Osteoblast (primary cell): Measurements from ENCODE around the gene CDK2AP2. TPM values are rescaled to one million over a fixed set of nuclear protein-coding genes. Genes with fewer than 3 reads are reported as not detected.

ENCODE experiments used
- DNase-seq: peaks from one replicate; pipeline ENCODE4 v3.0.0; 2011; ENCODE audit warnings: low spot score, mixed read lengths; ENCODE audit not compliant: insufficient read length; ENCODE audit errors: missing footprints
- H2AFZ ChIP-seq: 2 replicates; pipeline ENCODE4 v1.6.0; 2011; ENCODE audit warnings: mild to moderate bottlenecking, low read length
- H3K27ac ChIP-seq: 2 replicates; pipeline ENCODE4 v1.5.1; 2011; ENCODE audit warnings: mild to moderate bottlenecking, low read depth, low read length, moderate library complexity
- H3K27me3 ChIP-seq: 2 replicates; pipeline ENCODE4 v1.6.0; 2012; ENCODE audit warnings: mild to moderate bottlenecking, control low read depth, inconsistent platforms, low read length, moderate library complexity; ENCODE audit not compliant: insufficient read depth
- H3K36me3 ChIP-seq: 2 replicates; pipeline ENCODE4 v1.5.1; 2011; ENCODE audit warnings: mild to moderate bottlenecking, low read length, control low read depth, moderate library complexity; ENCODE audit not compliant: insufficient read depth
- H3K4me1 ChIP-seq: 2 replicates; pipeline ENCODE4 v1.5.1; 2011; ENCODE audit warnings: mild to moderate bottlenecking, low read length, control low read depth, moderate library complexity; ENCODE audit not compliant: insufficient read depth
- H3K4me2 ChIP-seq: 2 replicates; pipeline ENCODE4 v1.6.0; 2011; ENCODE audit warnings: mild to moderate bottlenecking, low read length; ENCODE audit not compliant: insufficient read depth
- H3K4me3 ChIP-seq: fragments of 200-600 bp; sonication (generic); 3 replicates; pipeline ENCODE4 v1.5.1; 2012; ENCODE audit warnings: mild to moderate bottlenecking, low read length, inconsistent platforms; ENCODE audit not compliant: insufficient read depth
- H3K79me2 ChIP-seq: 2 replicates; pipeline ENCODE4 v1.6.0; 2012; ENCODE audit warnings: mild to moderate bottlenecking, low read length, control low read depth, inconsistent platforms; ENCODE audit not compliant: insufficient read depth
- H3K9me3 ChIP-seq: 2 replicates; pipeline ENCODE4 v1.5.1; 2011; ENCODE audit warnings: low read depth, low read length, control low read depth
- H4K20me1 ChIP-seq: 2 replicates; pipeline ENCODE4 v1.6.0; 2012; ENCODE audit warnings: mild to moderate bottlenecking, low read length, control low read depth; ENCODE audit not compliant: insufficient read depth
- total RNA-seq: library from RNA; depleted of rRNA; stranded (reverse); fragments of >200 nt; gene quantifications from 2 replicates; pipeline ENCODE4 v1.2.3, GENCODE V29; 2012
- TF ChIP-seq, protein P1 (sequence below): IDR thresholded peaks from 2 replicates; pipeline ENCODE4 v1.5.1; 2011; ENCODE audit warnings: mild to moderate bottlenecking, low read depth, low read length, moderate library complexity; ENCODE audit errors: extremely low read depth

Gene CDK2AP2
- total RNA-seq, 1 donor, result 6.2 TPM

DNA sequence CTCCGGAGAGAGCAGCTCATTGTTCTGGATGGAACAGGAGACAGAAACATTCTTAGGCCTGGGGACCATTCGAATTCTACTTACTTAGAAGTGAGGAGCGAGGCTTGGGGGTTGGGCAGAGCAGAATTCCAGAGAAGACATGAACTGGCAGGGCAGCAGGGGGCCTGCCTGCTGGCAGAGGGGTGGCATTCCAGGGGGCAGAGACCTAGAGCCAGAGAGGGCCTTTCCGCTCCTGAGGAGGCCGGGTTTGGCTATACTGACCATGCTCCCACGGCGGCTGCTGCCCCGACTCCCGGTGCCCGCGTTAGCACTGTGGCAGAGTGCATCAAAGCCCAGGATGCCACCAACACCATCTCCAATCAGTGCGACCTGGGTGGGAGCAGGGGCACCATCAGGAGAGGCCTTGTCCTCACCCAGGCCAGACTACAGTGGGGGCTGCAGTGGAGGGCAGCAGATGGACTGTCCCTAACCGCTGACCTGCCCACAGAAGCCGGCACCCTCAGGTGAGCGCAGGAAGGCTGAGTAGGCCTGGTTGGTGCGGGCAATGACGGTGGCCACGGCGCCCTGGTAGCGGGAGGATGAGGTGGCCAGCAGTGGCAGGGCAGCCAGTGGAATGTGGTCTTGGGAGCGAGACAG is 10.2 kb downstream of the CDK2AP2 start:
- Histone ChIP-seq H3K9me3 (no peaks in the 10 kb centered on the region), H3K27ac (no peak overlapping the region)

DNA sequence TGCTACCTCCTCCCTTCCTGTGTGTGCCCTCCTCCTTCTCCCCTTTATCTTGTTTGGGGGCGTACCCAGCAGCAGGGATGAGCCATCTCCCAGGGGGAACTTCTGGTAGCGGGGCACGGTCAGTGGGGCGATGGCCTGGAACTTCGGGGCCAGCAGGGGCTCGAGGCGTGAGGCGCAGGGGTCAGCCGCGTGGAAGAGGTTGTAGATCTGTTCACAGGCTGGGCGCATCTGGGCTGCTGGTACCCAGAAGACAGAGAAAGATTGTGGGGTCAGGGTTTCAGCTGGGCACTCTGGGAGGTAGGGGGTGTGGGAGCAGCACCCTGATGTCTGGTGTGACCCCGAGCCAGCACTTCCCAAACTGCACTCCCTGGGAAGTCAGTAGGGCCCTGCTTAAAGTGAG is 11.8 kb downstream of the CDK2AP2 start:
- TF ChIP-seq, protein P1, sequence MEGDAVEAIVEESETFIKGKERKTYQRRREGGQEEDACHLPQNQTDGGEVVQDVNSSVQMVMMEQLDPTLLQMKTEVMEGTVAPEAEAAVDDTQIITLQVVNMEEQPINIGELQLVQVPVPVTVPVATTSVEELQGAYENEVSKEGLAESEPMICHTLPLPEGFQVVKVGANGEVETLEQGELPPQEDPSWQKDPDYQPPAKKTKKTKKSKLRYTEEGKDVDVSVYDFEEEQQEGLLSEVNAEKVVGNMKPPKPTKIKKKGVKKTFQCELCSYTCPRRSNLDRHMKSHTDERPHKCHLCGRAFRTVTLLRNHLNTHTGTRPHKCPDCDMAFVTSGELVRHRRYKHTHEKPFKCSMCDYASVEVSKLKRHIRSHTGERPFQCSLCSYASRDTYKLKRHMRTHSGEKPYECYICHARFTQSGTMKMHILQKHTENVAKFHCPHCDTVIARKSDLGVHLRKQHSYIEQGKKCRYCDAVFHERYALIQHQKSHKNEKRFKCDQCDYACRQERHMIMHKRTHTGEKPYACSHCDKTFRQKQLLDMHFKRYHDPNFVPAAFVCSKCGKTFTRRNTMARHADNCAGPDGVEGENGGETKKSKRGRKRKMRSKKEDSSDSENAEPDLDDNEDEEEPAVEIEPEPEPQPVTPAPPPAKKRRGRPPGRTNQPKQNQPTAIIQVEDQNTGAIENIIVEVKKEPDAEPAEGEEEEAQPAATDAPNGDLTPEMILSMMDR, result no peak
- Histone ChIP-seq H3K4me1 (no peaks in the 10 kb centered on the region), H3K4me2 (no peak overlapping the region), H3K36me3 (peaks cover 8% of the 10 kb centered on the region), H3K79me2 (no peaks in the 10 kb centered on the region), H2AFZ (no peak overlapping the region), H3K9me3 (no peaks in the 10 kb centered on the region), H3K4me3 (no peak overlapping the region), H3K27ac (no peak overlapping the region), H3K27me3 (no peaks in the 10 kb centered on the region), H4K20me1 (no peaks in the 10 kb centered on the region)
- peak; percentile 86 for DNase-seq

More for the DNA sequence above, 10.2 kb downstream of the CDK2AP2 start:
- Histone ChIP-seq H4K20me1 (peaks cover 5% of the 10 kb centered on the region), H3K36me3 (peaks cover 8% of the 10 kb centered on the region), H3K79me2 (no peaks in the 10 kb centered on the region), H3K27me3 (no peaks in the 10 kb centered on the region), H2AFZ (no peak overlapping the region), H3K4me1 (no peaks in the 10 kb centered on the region), H3K4me2 (no peak overlapping the region), H3K4me3 (no peak overlapping the region)
- TF ChIP-seq, protein P1, result no peak
- DNase-seq, result peak; percentile 69

DNA sequence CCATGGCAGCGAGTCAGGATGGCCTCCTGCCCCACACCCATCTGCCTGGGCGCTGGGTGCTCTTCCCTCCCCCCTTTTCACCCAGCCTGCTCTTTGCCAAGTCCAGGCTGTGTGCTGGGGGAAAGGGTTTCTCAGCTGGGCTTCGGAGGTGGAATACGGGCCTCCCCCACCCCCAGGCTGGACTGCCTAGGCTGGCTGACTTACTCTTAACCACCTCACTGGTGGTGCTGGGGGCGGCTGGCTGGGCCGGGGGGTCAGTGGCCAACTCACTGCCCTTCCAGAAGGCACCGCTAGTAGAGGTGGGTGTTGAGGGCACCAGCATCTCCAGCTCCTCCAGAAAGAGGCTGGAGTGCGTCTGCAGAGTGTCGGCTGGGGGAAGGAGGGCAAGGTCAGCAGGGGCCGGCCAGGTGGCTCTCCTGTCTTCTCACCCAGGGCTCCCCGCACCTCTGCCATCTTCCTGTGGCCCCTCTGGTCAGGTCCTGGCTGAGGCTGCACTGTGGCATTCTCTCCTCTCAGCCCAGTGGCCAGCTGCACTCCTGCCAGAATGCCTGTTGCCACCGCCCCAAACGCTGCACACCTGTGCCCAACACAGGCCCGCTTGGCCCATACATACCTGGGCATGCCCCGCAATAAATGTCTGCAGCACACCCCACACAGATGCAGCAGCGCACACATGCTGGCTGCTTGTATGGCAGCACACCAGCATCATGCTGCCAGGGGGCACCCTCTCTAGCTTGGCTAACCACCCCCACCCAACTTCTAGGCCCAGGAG is 12.5 kb downstream of the CDK2AP2 start:
- H3K4me3 ChIP-seq, result no peak overlapping the region
- peaks cover 7% of the 10 kb centered on the region for H3K36me3 ChIP-seq
- no peaks in the 10 kb centered on the region for H3K79me2 ChIP-seq
- no peak overlapping the region for H2AFZ ChIP-seq
- no peak overlapping the region for H3K4me2 ChIP-seq
- H3K27ac ChIP-seq, result no peak overlapping the region
- H4K20me1 ChIP-seq, result no peaks in the 10 kb centered on the region
- no peaks in the 10 kb centered on the region for H3K27me3 ChIP-seq
- TF ChIP-seq, protein P1, result no peak
- peak; percentile 88 for DNase-seq
- H3K4me1 ChIP-seq, result no peaks in the 10 kb centered on the region
- no peaks in the 10 kb centered on the region for H3K9me3 ChIP-seq

DNA sequence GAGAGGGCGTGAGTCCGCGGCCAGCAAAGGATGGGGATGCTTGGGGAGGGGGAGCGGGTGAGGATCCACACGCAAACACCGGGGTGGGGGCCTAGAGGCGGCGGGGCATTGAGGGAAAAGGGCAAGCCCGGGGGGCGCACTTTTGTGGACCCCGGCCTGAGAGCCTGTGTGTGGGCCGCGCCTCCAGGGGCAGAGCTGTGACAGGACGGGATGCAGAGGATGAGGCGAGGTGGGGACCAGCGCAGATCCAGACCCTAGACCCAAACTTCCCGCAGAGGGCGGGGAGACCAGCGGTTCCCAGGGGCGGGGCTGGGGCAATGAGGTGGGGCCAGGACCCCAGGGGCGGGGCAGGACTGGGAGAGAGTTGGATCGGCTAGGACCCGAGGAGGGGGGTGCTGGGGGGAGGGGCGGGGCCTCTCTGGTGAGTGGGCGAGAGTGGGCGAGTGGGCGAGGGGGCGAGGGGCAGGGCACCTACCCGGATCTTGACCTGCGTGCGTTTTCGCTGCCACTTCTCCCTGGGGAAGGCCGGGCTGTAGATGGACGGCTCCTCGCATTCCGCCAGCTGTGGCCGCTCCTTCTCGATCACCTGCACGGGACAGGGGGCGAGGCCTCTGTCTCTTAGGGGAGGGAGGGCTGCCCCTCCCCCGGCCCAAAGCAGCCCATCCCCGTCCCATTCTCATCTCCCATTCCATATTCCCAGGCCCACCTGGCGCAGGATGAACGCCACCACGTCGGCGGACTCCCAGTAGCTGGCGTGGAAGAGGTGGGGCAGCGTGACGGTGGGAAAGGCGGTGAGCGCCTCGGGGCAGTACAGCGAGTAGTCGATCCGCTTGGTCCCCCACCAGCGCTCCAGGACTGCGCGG is 13.4 kb downstream of the CDK2AP2 start:
- no peak overlapping the region for H2AFZ ChIP-seq
- no peak overlapping the region for H3K4me3 ChIP-seq
- peaks cover 10% of the 10 kb centered on the region for H3K36me3 ChIP-seq
- H3K27ac ChIP-seq, result no peak overlapping the region
- TF ChIP-seq, protein P1, result no peak
- no peaks in the 10 kb centered on the region for H4K20me1 ChIP-seq
- no peaks in the 10 kb centered on the region for H3K27me3 ChIP-seq
- no peaks in the 10 kb centered on the region for H3K9me3 ChIP-seq
- no peaks in the 10 kb centered on the region for H3K79me2 ChIP-seq
- H3K4me2 ChIP-seq, result no peak overlapping the region
- no peaks in the 10 kb centered on the region for H3K4me1 ChIP-seq
- peak; percentile 53 for DNase-seq
